GM12878 (cell line): ENCODE measurements around the gene RPL10. TPM values are rescaled to one million over a fixed set of nuclear protein-coding genes. Genes with fewer than 3 reads are reported as not detected.

Experiments
- BMI1 ChIP-seq: fragments of 450-650 bp; IDR thresholded peaks from 2 replicates; pipeline ENCODE4 v1.6.1; 2016; ENCODE audit warnings: mild to moderate bottlenecking, moderate library complexity, borderline replicate concordance
- CBX3 ChIP-seq: fragments of 200-600 bp; sonication (generic); IDR thresholded peaks from 2 replicates; pipeline ENCODE4 v1.6.1; 2016; ENCODE audit warnings: low read depth, borderline replicate concordance
- CHD4 ChIP-seq: fragments of 200-600 bp; sonication (generic); IDR thresholded peaks from 2 replicates; pipeline ENCODE4 v1.6.1; 2016; ENCODE audit warnings: mild to moderate bottlenecking
- EED ChIP-seq: sonication (generic); IDR thresholded peaks from 2 replicates; pipeline ENCODE4 v1.6.1; 2016; ENCODE audit warnings: antibody characterized with exemption, low read depth
- EZH2 ChIP-seq: IDR thresholded peaks from 2 replicates; pipeline ENCODE4 v1.6.1; 2012; ENCODE audit warnings: low read depth, mild to moderate bottlenecking, control low read depth, inconsistent platforms, low read length, borderline replicate concordance; ENCODE audit not compliant: control insufficient read depth
- HDAC2 ChIP-seq: fragments of 200-600 bp; sonication (generic); IDR thresholded peaks from 2 replicates; pipeline ENCODE4 v1.6.1; 2017
- MXI1 ChIP-seq: fragments of 150-350 bp; IDR thresholded peaks from 2 replicates; pipeline ENCODE4 v1.6.1; 2011; ENCODE audit warnings: low read depth, mild to moderate bottlenecking, inconsistent platforms, low read length, improper control_type of control experiment
- MYC ChIP-seq: IDR thresholded peaks from 2 replicates; pipeline ENCODE4 v1.6.1; 2011; ENCODE audit warnings: mild to moderate bottlenecking, low read length, moderate library complexity, inconsistent platforms; ENCODE audit not compliant: insufficient read depth, insufficient replicate concordance, insufficient read length, severe bottlenecking
- NFYB ChIP-seq: IDR thresholded peaks from 2 replicates; pipeline ENCODE4 v1.6.1; 2011; ENCODE audit warnings: low read depth, mild to moderate bottlenecking, low read length, improper control_type of control experiment, moderate library complexity; ENCODE audit not compliant: insufficient read depth
- SKIL ChIP-seq: fragments of 450-650 bp; IDR thresholded peaks from 2 replicates; pipeline ENCODE4 v1.6.1; 2017; ENCODE audit warnings: mild to moderate bottlenecking, low read depth, inconsistent platforms; ENCODE audit not compliant: poor library complexity, severe bottlenecking
- SRF ChIP-seq, 2 experiments: IDR thresholded peaks; 2 replicates each; pipeline ENCODE4 v1.6.1; 2011; ENCODE audit warnings: low read depth in 2 of 2, low read length in 2 of 2, mild to moderate bottlenecking in 1 of 2, moderate library complexity in 1 of 2
- TCF12 ChIP-seq: IDR thresholded peaks from 2 replicates; pipeline ENCODE4 v1.6.1; 2011; ENCODE audit warnings: low read depth, mild to moderate bottlenecking, low read length
- ZBED1 ChIP-seq: IDR thresholded peaks from 2 replicates; pipeline ENCODE4 v1.6.1; 2016; ENCODE audit warnings: borderline replicate concordance
- polyA plus RNA-seq, 11 experiments: library from polyadenylated mRNA; depleted of rRNA in 4 of 11; unstranded in 6 of 11; stranded (reverse) in 5 of 11; fragments of >200 nt; fragmentation: Nextera tagmentation in 4 of 11; fragmentation: Illumina TruSeq in 1 of 11; extraction: Ambion mirVana in 4 of 11; extraction: Trizol in 1 of 11; gene quantifications; 1 replicate in 1 of 11; 2 replicates in 10 of 11; pipeline versions ENCODE4 v1.2.1 to v1.2.3, GENCODE V29; 2011 to 2016; ENCODE audit warnings: inconsistent platforms in 2 of 11, missing spikeins in 2 of 11, low read depth in 1 of 11
- total RNA-seq, 4 experiments: library from RNA; depleted of rRNA in 3 of 4; stranded (reverse); fragments of >200 nt in 3 of 4; fragmentation: Illumina TruSeq in 1 of 4; extraction: Trizol in 1 of 4; gene quantifications; 2 replicates each; pipeline versions ENCODE4 v1.2.1 to v1.2.3, GENCODE V29; 2013 to 2021
- TF ChIP-seq, protein P1 (sequence below): fragments of 450-650 bp; IDR thresholded peaks from 2 replicates; pipeline ENCODE4 v1.6.1; 2017; ENCODE audit warnings: low read depth, mild to moderate bottlenecking, moderate library complexity
- TF ChIP-seq, protein P2 (sequence below): fragments of 450-650 bp; IDR thresholded peaks from 2 replicates; pipeline ENCODE4 v1.6.1; 2016; ENCODE audit warnings: mild to moderate bottlenecking
- TF ChIP-seq, protein P3 (sequence below): fragments of 450-650 bp; conservative IDR thresholded peaks from 2 replicates; pipeline ENCODE4 v1.6.1; 2017; ENCODE audit warnings: mild to moderate bottlenecking, moderate library complexity

Gene RPL10
- total and polyA plus RNA-seq, 10 of the 15 experiments (the other 5 are each of a cell fraction or from before 2014, with no cell fraction given), result 1,938 to 7,222 (median 4,494) TPM

- TF ChIP-seq SRF (IDR thresholded peaks at IDR 0.05; ENCODE audit: low read depth in 2 of 2, low read length in 2 of 2) (no peak), CHD4 (no peak), EZH2 (no peak), EED (no peak), MXI1 (no peak), MYC (no peak), HDAC2 (no peak), BMI1 (no peak), CBX3 (no peak), ZBED1 (no peak), NFYB (no peak), TCF12 (no peak), SKIL (no peak)
- TF ChIP-seq, protein P1, sequence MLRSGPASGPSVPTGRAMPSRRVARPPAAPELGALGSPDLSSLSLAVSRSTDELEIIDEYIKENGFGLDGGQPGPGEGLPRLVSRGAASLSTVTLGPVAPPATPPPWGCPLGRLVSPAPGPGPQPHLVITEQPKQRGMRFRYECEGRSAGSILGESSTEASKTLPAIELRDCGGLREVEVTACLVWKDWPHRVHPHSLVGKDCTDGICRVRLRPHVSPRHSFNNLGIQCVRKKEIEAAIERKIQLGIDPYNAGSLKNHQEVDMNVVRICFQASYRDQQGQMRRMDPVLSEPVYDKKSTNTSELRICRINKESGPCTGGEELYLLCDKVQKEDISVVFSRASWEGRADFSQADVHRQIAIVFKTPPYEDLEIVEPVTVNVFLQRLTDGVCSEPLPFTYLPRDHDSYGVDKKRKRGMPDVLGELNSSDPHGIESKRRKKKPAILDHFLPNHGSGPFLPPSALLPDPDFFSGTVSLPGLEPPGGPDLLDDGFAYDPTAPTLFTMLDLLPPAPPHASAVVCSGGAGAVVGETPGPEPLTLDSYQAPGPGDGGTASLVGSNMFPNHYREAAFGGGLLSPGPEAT, result no peak
- TF ChIP-seq, protein P2, sequence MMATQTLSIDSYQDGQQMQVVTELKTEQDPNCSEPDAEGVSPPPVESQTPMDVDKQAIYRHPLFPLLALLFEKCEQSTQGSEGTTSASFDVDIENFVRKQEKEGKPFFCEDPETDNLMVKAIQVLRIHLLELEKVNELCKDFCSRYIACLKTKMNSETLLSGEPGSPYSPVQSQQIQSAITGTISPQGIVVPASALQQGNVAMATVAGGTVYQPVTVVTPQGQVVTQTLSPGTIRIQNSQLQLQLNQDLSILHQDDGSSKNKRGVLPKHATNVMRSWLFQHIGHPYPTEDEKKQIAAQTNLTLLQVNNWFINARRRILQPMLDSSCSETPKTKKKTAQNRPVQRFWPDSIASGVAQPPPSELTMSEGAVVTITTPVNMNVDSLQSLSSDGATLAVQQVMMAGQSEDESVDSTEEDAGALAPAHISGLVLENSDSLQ, result no peak
- TF ChIP-seq, protein P3, sequence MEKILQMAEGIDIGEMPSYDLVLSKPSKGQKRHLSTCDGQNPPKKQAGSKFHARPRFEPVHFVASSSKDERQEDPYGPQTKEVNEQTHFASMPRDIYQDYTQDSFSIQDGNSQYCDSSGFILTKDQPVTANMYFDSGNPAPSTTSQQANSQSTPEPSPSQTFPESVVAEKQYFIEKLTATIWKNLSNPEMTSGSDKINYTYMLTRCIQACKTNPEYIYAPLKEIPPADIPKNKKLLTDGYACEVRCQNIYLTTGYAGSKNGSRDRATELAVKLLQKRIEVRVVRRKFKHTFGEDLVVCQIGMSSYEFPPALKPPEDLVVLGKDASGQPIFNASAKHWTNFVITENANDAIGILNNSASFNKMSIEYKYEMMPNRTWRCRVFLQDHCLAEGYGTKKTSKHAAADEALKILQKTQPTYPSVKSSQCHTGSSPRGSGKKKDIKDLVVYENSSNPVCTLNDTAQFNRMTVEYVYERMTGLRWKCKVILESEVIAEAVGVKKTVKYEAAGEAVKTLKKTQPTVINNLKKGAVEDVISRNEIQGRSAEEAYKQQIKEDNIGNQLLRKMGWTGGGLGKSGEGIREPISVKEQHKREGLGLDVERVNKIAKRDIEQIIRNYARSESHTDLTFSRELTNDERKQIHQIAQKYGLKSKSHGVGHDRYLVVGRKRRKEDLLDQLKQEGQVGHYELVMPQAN, result 0 out of 2 replicates have a peak, but pooled peaks have one; percentile 17
Observed at GRCh38 chrX:154374313-154375155, 23.6 kb upstream of the RPL10 start, which contains the start of gene FLNA (continued).
